NCI-H1930 (cell line): ENCODE data around the gene ARL15.

Experiments
- DNase-seq, 2 experiments: peaks; one replicate each; lab custom pipeline; 2025; lab: John Stamatoyannopoulos, UW

ARL15 gene

DNA sequence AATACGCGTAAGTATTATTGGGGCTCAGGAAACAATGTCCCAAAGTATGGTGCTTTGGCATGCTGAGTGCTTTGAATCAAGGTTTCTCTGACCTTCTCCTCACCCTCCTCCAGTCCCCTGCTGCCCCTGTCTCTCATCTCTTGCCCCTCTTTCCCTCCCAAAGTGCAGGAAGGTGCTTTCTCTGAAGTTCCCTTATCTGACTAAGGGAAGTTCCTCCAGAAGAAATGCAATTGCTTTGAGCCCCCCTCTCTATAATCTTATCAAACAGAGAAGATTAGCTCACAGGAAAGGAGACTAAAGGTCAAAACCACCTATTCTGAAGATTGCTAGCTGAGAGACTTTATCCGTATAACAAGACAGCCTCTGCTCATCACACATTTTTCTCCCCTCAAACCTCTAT lies 288.1 kb downstream of the ARL15 start:
- no peak for DNase-seq

DNA sequence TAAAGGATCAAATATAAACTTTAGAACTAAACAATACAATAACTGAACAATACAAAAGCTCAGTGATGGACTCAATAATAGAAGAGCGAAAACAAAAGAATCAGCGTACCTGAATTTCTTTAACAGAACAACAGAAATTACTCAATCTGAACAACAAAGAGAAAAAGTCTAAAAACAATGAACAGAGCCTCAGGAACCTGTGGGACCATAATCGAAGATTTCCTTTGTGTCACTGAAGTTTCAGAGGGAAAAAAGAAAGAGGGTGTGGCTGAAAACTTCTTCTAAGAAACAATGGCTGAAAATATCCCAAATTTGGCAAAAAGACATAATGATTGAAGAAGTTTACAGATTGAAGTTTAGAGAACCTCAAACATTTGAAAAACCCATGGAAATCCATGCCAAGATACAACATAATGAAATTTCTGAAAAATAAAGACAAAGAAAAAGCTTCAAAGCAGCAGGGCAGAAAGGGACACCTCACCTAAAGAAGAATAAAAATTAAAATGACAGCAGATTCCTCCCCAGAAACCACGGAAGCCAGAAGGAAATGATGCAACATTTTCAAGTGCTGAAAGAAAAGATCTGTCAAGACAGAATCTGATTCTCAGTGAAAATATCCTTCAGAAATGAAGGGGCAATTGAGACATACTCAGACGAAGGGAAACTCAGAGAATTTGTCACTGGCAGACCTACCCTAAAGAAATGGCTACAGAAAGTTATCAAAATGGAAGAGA lies 288.8 kb downstream of the ARL15 start:
- DNase-seq, result no peak

DNA sequence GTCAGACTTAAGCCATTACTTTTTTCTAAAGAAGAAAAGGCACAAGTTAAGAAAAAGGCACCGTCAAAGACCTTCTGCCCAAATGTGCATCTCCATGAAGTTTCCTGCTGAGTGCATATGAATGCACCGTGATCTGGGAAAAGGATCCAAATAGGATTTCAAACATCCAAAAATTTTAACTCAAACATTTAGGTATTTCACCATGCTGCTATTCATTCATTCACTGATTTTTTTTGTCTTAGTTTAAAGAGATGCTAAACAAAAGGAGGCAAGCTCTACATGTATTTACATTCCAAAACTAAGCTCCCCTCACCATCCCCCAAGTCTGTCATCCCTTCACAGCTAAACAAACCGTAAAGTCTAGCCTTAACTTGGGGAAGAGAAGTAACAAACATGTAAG lies 291.9 kb downstream of the ARL15 start:
- DNase-seq, result no peak

DNA sequence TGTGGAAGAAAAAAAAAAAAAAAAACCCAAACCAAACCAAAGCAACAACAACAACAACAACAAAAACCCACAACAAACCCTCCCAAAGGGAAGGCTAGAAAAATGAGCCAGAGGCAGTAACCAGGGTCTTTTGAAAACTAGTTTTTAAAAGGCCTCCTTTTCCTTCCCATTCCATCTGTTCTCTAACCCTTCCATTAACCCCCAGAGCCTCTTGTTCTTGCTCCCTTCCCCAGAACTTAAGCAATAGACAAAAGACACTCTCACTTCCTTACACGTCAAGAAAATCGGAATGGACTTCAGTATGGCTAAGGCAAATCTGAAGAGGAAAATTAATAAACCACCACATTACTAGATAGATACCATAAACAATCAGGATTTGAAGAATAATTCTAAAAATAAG lies 292.8 kb downstream of the ARL15 start:
- DNase-seq, result no peak

DNA sequence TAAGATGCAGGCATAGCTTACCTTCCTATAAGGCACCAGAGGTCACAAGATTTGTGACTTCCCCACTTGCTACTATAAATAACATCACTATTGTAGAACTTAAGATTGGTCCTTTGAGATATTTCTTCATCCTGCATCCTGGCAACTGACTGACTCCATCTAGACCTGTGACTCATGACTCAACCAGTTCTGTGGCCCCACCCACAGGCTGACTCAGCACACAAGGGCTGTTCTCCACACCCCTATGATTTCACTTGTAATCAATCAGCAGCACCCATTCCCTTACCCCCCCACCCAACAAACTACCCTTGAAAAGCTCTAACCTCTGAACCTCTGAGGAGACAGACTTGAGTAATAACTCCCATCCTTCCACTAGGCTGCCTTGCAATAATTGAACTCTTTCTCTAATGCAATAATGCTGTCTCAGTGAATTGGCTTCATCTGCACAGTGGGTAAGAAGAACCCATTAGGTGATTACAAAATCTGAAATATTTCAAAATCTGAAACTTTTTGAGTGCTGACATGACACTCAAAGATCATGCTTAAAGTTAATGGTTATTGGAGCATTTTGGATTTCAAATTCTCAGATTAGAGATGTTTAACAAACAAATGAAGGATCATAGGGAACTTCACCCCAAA lies 296.7 kb downstream of the ARL15 start:
- no peak for DNase-seq

DNA sequence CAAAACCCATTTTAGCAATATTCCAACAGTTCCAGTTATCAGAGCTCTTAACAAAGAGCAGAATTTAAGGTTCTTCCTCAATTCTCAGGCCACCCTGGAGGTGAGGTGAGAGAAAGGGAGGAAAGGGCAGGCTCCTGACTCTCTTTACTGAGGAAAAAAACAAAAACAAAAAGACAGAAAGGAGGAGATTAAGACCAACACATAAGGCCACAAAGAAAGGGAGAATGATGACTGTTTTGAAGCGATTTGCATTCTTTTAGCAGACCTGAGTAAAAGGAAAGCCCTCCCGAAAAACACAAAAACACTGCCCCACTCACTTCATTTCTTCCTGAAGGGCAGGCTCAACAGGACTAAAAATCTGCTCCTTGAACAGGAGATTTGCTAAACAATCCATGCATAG lies 300.5 kb downstream of the ARL15 start:
- no peak for DNase-seq

DNA sequence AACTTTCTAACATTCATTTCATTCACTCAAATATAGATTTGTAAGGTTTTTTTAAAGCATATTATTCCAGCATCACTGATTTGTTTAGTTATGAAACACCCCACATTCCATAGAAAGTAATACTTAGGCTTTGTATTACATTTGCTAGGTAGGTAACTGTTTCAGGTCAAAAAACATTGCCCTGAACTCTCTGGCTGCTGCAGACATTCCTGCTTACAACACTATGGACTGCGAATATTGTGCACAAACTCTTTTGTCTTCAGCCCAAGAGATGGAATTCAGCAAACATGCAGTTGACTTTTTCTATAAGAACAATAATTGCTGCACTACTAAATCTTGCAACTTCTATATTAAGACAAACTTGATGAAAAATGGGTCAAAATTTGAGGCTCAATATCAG lies 301.0 kb downstream of the ARL15 start:
- DNase-seq, result no peak

DNA sequence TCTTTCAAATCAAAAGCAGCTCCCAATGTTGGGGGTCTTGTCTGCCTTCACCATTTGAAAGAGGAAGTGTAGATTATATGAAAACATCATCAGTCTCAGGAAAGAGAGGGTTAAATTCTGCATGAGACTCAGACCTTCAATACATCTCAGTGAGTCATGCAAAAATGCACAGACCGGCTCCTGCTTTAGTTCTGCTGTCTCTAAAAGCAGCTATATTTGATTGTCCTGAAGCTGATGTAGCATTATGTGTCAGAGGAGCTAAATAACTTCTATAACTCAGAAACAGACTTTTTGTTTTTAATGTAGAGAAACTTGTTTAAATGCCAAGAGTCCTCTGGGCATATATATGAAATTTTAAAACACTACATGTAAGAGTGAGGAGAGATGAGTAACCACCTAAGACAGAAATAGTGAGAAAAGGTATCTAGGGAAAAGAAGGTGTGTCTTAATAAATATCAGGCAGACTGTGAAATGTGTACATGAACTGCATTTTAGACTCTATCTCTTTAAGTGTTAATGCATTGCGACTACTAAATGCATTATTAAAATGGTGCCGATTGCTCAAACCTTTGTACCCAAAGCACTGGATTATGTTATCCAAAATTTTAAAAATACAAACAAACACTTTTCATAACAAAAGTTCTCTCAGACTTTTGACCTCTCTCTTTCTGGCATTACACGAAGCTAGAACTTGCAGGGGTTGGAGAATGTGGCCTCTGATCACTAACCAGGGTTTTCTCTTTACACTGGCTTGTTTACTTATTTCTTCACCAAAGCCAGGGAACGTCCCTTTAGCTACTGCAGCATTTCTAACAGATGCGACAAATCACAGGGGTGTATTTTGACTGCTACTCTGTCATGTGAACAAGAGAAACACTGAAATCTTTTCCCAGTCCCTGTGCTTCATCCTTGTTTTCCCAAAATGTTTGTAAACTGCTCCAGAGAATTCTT lies 302.3 kb downstream of the ARL15 start:
- DNase-seq, result no peak

DNA sequence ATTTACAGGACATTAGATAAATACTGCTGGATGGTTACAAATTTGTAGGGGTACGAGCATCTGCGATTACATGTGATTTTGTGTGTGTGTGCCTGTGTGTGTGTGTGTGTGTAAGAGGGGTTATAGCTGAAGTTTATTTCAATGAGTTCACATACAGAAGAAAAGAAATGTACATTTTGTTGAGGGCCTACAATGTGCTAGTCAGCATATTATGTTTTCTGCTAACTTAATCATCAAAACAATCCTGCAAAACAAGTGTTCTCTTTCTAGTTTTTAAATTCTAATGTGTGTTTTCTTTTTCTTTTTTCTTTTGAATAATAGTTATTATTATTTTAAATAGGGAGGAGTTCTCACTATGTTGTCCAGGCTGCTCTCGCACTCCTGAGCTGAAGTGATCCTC lies 305.7 kb downstream of the ARL15 start:
- no peak for DNase-seq

DNA sequence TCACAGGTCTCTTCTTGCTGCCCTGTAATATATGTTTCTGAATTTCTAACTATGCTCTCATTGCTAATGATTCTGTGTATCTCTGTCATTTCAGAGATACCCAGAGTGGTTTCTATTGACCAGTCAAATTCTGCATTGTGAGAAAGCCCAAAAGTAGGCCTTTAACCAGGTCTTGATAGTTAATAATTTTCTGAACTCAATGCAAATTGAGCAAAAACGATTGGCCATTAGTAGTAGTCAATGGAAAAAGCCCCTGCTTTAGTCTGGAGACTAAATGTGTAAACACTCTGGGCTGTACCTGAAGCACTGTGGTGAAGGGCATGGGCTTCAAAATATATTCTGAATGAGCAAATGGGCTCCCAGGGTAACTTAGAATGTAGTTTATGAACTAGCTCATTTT lies 307.6 kb downstream of the ARL15 start:
- no peak for DNase-seq

DNA sequence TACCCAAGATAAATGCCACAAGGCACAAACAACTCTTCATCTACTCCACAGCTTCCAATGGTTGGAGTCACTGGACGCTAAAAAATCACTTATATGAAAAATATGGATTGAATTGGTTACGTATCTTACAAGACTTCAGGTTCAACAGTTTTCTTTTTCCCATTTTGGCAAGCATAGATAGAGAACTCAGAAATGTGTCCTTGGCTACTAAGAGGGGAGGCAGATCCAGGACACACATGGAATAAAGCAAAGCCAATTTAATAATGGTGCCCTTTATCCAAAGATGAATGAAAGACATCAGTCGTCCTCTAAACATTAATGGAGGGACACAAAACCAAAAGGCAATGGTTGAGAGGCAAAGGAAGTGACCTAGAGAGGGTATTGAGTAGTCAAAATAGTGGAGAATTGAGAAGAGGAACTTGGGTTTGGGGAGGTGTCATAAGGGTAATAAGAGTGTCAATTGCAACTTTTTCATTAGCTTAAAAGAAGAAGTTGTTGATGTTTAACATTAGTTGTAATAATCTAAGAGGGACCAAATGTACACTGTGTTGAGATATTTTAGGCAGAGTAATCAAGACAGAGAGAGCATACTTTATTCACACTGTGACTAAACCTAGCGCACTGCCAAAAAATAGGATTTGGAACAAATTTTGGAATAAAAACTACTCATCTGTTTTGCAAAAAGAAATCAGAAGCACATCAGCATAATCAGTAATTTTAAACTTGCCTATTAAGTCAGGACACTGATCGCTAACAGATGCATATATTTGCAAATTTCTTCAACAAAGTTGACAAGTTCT lies 308.2 kb downstream of the ARL15 start:
- DNase-seq, result no peak

DNA sequence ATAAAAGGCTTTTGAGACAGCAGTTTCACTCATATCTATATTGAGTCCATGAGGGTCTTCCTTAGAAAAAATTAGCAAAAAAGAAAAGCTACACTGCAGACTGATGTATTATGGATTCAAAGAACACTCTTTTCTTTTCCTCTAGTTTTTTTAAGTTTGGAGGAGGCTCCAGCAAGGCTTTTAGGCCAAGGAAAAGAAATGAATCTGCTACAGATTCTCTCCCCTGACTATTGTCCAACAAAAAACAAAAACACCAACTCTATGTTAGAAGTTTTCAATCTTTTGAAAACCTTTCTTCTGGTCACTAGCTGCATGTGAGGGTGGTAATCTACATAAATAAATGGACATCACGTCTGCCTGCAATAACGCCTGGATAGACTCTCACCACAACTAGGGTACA lies 310.4 kb downstream of the ARL15 start:
- no peak for DNase-seq

DNA sequence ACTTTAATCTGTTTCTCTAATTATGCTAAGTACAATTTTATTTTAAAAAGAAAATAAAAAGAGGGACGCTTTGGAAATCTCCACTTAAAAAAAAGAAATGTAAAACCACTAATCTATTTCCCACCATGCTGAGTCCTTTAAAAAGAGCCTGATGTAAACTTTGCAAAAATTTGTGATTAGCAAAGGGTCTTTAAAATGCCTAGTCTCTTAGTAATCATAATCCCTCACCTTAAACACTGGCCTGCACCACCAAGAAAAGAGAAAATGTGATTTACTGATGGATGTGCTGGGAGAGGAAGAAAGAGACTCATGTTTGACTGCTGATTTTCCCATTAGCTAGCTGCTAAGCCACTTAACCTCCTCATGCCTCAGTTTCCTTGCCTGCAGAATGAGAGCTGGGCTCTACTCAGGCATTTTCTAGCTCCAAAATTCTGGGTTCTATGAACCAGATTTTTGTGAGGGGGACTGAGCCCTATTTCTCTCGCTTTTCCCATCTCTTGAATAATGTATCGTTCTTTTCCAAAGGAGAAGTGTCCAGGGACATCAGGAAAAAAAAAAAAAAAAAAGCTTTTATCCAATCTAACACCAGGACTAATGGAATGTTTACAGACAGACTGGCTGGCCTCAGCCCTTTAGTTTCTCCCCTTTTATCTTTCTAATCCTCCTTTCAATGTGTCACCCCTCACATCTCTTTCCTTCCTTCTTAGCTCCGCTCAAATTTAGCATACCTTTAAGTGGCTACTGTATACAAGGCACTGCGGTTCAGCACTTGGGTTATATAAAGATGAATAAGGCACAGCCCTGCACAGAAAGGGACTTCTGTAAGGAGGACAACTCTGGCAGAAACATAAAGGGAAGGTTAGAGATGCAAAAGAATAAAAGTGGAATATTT lies 312.4 kb downstream of the ARL15 start:
- no peak for DNase-seq

DNA sequence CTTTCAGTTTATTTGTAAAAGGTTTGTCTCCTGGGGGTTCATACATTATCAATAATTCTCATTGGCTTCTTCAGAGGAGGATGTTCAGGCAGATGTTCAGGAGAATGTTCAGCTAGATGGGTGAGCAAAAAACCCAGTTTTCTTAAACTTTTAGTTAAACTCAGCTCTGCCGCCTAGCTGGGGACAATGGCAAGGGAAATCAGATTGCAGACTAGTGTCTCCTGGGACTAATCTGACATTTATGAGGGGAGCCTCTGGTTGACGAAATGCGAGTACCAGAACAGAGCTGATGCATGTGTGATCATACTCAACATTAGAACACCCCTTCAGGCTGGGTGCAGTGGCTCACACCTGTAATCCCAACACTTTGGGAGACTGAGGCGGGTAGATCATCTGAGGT lies 314.4 kb downstream of the ARL15 start:
- no peak for DNase-seq

DNA sequence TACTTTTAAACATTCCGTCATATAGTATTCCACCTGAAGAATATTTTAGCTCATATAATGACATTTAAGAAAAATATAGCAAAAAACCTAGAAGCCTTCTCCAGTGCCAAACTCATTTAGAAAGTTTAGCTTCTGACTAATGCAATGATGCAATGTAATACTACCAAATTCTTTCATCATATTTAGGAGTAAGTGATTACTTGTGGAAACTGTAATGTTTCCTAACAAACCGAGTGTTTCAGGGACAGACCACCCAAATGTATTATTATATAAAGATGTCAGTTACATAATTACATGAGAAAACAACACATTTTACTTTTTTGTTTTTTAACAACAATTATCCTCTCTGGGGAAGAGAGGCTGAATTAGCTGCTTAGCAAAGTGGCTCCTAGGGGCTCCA lies 316.2 kb downstream of the ARL15 start:
- no peak for DNase-seq

DNA sequence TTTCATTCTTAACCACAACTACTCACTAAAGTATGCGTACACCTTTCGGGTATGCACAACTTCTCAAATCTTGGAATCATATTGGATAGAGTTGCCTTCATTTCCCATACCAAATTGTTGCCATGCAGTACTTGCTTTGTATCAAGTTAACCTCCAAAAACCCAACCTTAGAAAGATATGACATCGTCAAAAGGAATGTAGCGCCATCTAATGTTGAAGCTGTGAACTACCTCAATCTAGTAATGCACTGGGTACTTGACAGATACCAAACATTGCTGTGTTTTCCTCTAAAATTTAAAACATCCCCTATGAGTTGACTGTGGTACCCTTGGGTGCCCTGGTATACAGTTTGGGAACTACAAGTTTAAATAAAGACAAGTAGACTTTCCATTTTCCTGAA lies 318.4 kb downstream of the ARL15 start:
- DNase-seq, result no peak

DNA sequence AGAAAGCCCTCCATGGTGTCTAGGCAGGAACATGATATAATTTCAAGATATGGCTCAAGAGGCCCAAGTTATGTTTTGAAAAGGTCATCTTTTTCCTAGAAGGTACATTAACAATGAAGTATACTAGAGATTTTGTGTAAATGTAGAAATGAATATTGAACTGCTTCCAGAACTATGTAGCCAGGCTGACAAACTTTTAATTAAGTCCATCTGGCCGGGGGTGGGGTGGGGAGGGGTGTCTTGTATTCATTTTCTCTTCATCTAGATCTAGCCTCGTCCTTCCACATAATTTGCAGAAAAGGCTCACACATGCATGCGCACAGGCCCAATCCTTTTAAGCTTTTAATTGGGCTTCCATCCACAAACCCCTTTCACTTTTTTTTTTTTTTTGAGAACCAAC lies 323.3 kb downstream of the ARL15 start:
- no peak for DNase-seq

DNA sequence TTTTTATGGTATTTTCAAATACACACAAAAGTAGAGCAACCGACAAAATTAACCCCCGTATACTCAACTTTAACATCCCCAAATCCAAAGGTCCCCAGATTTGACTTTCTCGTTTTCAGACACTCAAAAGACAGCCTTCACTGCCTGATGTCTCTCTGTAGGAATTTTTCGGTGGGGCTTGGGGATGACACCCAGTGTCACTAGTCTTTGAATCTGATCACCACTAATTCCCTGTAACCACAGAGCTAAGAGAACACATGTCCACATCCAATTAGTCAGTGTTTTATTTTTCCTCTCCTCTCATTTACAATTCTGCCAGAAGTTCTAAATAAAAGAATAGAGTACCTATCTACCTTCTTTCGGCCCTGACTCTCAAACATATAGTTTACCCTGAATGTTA lies 324.6 kb downstream of the ARL15 start:
- no peak for DNase-seq

DNA sequence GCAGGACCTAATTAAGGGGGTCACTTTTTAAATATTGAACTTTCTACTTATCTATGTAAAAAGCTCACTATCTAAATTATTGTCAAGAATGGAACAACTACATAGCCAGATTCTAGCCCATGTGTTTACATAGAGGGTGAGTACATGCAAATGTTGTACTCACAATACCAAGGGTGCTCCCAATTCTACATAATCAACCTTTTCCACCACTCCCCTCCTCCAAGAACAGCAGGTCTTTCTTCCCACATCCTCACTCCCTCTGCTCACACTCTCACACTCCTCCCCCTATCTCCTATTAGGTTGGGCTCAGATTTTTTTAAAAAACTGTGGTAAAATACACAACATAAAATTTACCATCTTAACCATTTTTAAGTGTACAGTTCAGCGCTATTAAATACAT lies 325.4 kb downstream of the ARL15 start:
- DNase-seq, result no peak

DNA sequence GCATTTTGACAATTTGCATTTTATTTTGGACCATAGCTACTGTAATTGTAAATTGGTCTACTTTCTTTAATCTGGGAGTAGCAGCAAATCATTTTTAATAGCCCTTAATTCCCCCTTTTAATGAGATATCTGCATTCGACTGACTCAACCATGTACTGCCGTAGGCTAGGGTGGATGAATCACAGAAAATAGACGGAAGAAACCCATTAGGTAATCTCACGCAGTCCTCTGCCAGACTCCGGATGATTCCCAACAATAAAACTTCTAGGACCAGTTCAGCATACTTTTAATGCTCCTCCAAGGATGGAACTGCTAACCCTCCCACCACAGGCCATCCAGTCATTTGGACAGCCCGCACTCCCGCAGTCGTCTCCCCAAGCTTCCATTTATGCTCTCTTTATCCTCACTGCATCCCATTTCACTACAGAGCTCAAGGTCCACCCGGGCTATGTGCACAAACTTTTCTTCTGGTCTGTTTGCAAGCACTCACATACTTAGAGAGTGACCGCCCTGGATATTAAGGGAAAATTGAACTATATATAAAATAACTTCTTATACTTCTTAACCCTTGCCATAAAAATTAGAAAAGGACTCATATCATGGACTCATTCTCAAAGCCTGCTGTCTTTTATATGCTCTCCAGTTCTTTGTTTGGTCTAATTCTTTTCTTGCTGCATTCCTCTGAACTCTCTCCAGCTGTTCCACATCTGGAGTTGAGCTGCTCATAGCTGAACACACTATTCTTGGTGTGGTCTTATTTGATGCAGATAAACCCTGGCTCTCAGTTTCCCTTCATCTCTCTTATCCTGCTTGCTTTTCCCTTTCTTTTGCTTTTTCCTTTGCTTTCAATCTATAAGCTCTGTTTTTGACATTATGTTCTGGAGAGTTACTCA lies 326.6 kb downstream of the ARL15 start:
- DNase-seq, result no peak
